Epithelial cell of proximal tubule (primary cell): ENCODE results near the gene SFXN3. TPM values are rescaled to one million over a fixed set of nuclear protein-coding genes. Genes with fewer than 3 reads are reported as not detected.
A peak's percentile ranks its signal among the peaks of the same experiment; 100 is the strongest.

ENCODE experiments used
- DNase-seq: peaks from one replicate; pipeline ENCODE4 v3.0.0-alpha.2; 2011; ENCODE audit warnings: low read depth
- H3K4me3 ChIP-seq: 2 replicates; pipeline ENCODE4 v1.5.1; 2011; ENCODE audit warnings: low read depth, mild to moderate bottlenecking, low read length
- total RNA-seq: library from RNA; depleted of rRNA; stranded (reverse); fragments of >200 nt; gene quantifications from 2 replicates; pipeline ENCODE4 v1.2.3, GENCODE V29; 2015
- TF ChIP-seq, protein P1 (sequence below): conservative IDR thresholded peaks from 2 replicates; pipeline ENCODE4 v1.5.1; 2012; ENCODE audit warnings: low read depth, mild to moderate bottlenecking, low read length

SFXN3 gene
- total RNA-seq, 1 donor from 2014 or later = 47.6 TPM

GRCh38 chr10:101071267-101071884 lies 40.3 kb downstream of the SFXN3 start:
- H3K4me3 ChIP-seq = no peak overlapping the region
- no peak for DNase-seq
- TF ChIP-seq, protein P1, sequence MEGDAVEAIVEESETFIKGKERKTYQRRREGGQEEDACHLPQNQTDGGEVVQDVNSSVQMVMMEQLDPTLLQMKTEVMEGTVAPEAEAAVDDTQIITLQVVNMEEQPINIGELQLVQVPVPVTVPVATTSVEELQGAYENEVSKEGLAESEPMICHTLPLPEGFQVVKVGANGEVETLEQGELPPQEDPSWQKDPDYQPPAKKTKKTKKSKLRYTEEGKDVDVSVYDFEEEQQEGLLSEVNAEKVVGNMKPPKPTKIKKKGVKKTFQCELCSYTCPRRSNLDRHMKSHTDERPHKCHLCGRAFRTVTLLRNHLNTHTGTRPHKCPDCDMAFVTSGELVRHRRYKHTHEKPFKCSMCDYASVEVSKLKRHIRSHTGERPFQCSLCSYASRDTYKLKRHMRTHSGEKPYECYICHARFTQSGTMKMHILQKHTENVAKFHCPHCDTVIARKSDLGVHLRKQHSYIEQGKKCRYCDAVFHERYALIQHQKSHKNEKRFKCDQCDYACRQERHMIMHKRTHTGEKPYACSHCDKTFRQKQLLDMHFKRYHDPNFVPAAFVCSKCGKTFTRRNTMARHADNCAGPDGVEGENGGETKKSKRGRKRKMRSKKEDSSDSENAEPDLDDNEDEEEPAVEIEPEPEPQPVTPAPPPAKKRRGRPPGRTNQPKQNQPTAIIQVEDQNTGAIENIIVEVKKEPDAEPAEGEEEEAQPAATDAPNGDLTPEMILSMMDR = no peak

DNA sequence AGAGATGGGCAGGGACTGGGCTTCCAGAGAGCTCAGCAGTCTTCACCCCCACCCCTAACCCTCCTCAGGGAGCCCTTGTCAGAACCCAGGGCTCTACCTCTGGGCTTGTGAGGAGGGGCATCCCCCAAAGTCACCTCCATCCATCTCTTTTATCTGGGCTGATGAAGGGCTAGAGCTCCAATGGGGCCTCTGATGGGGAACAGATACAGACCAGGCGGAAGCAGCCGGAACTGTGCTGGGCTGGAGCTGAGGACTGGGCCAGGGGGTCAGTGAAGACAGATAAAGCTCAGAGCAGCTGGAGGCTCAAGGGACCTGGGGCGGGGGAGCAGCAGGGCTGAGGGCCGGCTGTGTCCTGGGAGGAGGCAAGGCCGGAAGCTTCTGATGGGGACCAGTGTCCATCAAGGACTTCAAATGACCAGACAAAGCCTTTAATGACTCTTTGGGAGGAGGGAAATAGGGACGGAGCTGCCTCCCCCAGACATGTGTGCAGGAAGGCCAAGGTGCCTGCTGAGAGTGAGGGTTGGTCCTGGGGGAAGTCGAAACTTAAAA lies 40.9 kb downstream of the SFXN3 start:
- no peak overlapping the region for H3K4me3 ChIP-seq
- TF ChIP-seq, protein P1 = no peak
- no peak for DNase-seq

DNA sequence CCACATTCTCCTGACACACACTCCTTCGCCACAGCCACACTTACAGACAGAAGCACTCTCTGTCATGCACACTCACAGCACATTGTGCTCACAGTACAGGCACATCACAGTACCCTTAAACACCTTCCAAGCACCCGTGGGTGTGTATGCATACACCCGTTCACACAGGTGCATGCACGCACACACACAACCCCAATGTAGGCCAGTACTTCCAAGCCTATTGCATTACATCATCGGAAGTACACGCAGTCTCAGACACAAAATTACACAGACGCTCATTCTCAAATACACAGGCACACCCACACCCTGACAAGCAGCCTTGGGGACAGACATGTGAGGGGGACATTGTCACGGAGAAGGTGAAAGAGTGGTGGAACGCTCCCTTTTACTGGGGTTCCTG lies 41.9 kb downstream of the SFXN3 start:
- H3K4me3 ChIP-seq = no peak overlapping the region
- TF ChIP-seq, protein P1 = no peak
- DNase-seq = no peak

DNA sequence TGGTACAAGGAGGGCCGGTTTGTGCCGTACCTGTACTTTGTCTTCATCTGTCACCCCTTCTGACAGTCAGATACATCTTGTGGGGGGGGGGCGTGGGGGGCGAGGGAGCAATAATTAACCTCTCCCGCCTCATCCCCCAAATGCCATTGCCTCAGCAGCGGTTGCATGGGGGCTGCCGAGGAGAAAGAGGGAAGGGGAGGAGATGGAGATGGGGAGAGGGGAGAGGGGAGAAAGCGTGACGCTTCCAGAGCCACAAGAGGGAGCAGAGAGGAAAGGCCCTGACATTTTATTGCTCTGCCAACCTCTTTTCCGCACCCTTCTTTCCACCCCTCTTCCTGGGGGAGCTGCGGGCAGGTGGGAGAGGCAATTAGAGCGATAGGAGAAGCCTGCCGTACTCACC lies 42.6 kb downstream of the SFXN3 start:
- DNase-seq = no peak
- TF ChIP-seq, protein P1 = peak; percentile 6

GRCh38 chr10:101075775-101076174 lies 44.7 kb downstream of the SFXN3 start:
- no peak overlapping the region for H3K4me3 ChIP-seq
- TF ChIP-seq, protein P1 = no peak
- no peak for DNase-seq

More for the DNA sequence above, 42.6 kb downstream of the SFXN3 start:
- H3K4me3 ChIP-seq = no peak overlapping the region

GRCh38 chr10:101076630-101077029 lies 45.6 kb downstream of the SFXN3 start:
- no peak overlapping the region for H3K4me3 ChIP-seq
- DNase-seq = no peak
- TF ChIP-seq, protein P1 = no peak

DNA sequence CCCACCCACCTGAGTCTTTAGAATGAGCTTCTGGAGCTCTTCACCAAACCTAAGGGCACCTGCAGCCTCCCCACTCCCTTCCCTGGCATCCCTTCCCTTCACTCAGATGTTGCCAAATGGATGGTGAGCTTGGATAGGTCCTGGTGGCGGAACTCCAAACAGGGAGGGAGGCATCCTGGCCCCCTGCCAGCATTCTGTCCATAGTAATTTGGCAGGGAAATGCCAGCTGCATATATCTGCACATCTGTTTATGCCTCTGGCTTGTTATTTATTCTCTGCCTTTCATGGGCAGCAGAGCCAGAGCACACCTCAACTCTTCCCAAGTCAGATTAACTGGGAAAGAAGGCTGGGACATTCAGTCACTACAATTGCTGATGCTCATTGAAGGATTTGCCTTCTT lies 48.8 kb downstream of the SFXN3 start:
- H3K4me3 ChIP-seq = no peak overlapping the region
- TF ChIP-seq, protein P1 = no peak
- DNase-seq = no peak
